RWPE1 (cell line): ENCODE measurements around the gene USP46.

Source experiments
- CTCF ChIA-PET: fragments of 350-600 bp; sonication (Branson Sonifier 250); formaldehyde crosslinking; extraction: SDS; loops from one replicate; lab custom pipeline; 2021; lab: Yijun Ruan, JAX
- POLR2A ChIA-PET: fragments of 400-600 bp; formaldehyde crosslinking; extraction: SDS; loops from one replicate; lab custom pipeline; 2020; ENCODE audit warnings: antibody characterized with exemption; ENCODE audit not compliant: low non-redundant PET; lab: Yijun Ruan, JAX
- DNase-seq: peaks from one replicate; pipeline ENCODE4 v3.0.0; 2012; ENCODE audit warnings: low spot score
- H3K27ac ChIP-seq: fragments of 450-650 bp; 2 replicates; pipeline ENCODE4 v1.5.1; 2017
- CTCF ChIP-seq: fragments of 450-650 bp; conservative IDR thresholded peaks from 2 replicates; pipeline ENCODE4 v1.5.1; 2017; ENCODE audit warnings: low read depth, mild to moderate bottlenecking

USP46 gene

DNA sequence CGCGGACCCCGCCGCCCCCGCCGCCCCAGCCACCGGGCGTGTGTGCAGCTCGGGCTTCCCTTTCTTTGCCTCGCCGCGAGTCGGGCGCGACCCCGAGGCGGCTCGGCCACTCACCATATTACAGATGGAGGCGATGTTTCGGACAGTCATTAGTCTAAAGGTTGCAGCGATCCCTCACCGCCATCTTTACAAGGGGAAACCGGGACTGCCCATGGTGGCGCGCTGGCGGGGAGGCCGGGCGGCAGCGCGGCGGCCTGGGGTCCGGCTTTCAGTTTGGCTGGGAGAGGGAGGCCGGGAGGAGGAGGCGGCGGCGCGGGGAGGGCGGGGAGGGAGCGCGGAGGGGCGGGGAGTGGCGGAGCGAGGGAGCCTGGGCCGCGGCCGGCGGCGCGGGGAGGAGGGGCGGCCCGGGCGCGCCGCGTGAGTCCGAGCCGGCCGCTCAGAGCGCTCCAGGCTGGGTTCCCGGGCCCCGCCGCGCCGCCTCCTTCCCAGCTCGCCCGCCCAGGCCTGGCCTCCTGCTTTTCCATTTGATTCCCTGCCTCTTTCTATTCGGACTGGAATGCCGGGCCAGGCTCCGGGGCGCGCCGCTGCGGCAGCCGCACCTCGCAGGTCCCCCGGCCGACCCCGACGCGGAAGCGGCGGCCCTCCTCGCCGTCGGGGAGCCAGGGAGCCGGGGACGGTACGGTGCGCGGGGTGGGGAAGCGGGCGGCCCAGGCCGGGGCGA, at the start of gene USP46:
Gene USP46, minus strand, starts transcription at position 301 of the 721 bp plus-strand sequence. Its CDS starts 151 bp downstream, at position 150.
- no peak for TF ChIP-seq CTCF
- POLR2A ChIA-PET: no interaction called here
- peak; percentile 80 for DNase-seq
- CTCF ChIA-PET: interaction anchor here (0.6 to 1.4 kb wide), 4 partner anchors 10 to 114 kb away, joined by 3 to 4 read pairs (median 4); no protein-coding TSS in a partner anchor
- peak within 1 kb of the TSS; percentile 81 for H3K27ac ChIP-seq

DNA sequence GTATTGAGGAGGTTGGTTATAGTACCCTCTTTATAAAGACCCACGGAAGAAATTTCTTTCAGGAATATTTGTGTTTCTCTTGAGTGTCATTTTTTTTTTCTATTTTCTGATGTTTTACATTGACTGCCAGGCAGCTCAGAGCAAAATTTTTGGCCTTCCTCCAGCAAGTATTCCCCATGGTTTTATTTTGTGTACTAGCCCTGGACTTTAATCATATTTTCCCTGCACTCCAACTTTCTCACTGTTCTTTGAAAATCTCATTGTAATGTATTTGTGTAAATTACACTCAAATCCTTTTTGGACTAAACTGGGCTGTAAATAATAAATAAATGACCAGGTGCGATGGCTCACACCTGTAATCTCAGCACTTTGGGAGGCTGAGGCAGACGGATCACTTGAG, 45.6 kb upstream of the USP46 start:
- no peak overlapping the region for H3K27ac ChIP-seq
- POLR2A ChIA-PET: no interaction called here
- CTCF ChIA-PET: no interaction called here
- TF ChIP-seq CTCF: no peak
- DNase-seq: no peak

DNA sequence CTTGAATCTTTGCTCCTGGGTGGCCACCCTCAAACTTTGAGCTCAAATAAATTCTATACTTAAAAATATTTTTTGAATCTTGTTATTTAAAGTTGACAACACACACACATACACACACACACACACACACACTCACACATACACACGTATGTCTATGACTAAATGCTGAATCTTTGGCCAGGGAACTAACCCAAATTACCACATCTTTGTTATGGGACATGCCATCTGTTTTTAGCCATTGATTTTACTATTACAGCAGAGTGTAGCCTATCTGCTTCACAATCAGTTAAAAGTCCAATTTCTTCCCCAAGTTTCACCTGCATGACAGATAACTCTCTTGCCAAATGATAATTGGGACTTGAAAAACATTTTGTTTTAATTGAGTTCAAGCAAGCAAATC, 45.0 kb upstream of the USP46 start:
- CTCF ChIA-PET: no interaction called here
- TF ChIP-seq CTCF: no peak
- H3K27ac ChIP-seq: no peak overlapping the region
- no peak for DNase-seq
- POLR2A ChIA-PET: no interaction called here

DNA sequence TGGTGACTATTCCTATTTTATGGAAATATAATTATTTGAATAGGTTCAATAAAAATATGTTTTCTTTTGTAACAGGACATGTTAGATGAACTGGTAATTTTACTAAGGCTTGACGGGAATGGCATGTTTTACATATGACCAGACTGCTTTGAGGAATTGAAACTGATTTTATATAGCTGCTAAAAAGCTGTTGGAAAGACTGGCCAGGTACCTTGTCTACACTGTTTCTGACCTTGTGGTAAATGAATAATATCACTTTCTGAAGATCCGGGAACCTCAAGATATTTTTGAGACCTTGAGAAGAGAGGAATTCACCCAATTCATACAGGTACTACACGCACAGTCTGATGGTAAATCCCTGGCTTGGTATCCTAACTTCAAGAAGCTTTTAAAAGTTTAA, 42.1 kb upstream of the USP46 start:
- DNase-seq: no peak
- no peak overlapping the region for H3K27ac ChIP-seq
- ChIA-PET POLR2A (no interaction called here), CTCF (no interaction called here)
- TF ChIP-seq CTCF: no peak

DNA sequence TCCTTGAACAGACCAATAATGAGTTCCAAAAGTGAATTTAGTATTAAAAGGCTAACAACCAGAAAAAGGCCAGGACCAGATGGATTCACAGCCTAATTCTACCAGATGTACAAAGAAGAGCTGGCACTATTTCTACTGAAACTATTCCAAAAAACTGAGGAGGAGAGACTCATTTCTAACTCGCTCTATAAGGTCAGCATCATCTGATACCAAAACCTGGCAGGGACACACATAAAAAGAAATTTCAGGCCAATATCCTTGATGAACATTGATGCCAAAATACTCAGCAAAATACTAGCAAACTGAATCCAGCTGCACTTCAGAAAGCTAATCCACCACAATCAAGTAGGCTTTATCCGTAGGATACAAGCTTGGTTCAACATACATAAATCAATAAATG, 35.8 kb upstream of the USP46 start:
- CTCF ChIA-PET: interaction anchor here (0.6 kb wide), 1 partner anchor 460 kb away, joined by 4 read pairs; no protein-coding TSS in a partner anchor

DNA sequence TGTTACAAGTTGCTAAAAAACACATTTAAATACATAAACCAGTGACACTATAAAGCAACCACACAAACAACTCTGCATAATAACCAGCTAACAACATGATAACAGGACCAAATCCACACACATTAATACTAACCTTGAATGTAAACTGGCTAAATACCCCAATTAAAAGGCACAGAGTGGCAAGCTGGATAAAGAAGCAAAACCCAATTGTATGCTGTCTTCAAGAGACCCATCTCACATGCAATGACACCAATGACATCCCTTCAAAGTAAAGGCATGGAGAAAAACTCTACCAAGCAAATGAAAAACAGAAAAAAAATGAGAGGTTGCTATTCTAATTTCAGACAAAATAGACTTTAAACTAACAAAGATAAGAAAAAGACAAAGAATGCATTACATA, 34.4 kb upstream of the USP46 start:
- no peak for DNase-seq
- ChIA-PET CTCF (no interaction called here), POLR2A (no interaction called here)
- TF ChIP-seq CTCF: no peak
- no peak overlapping the region for H3K27ac ChIP-seq

More for the DNA sequence above, 35.8 kb upstream of the USP46 start:
- DNase-seq: no peak
- POLR2A ChIA-PET: interaction anchor here (0.9 kb wide), 1 partner anchor 17 kb away, joined by 4 read pairs; no protein-coding TSS in a partner anchor
- no peak overlapping the region for H3K27ac ChIP-seq
- no peak for TF ChIP-seq CTCF
